Measurements from ENCODE around the gene PAPOLA. TPM values are rescaled to one million over a fixed set of nuclear protein-coding genes. Genes with fewer than 3 reads are reported as not detected.

Gene PAPOLA
- total and polyA plus RNA-seq, 12 donors, result 63.0 to 159 (median 110) TPM

DNA sequence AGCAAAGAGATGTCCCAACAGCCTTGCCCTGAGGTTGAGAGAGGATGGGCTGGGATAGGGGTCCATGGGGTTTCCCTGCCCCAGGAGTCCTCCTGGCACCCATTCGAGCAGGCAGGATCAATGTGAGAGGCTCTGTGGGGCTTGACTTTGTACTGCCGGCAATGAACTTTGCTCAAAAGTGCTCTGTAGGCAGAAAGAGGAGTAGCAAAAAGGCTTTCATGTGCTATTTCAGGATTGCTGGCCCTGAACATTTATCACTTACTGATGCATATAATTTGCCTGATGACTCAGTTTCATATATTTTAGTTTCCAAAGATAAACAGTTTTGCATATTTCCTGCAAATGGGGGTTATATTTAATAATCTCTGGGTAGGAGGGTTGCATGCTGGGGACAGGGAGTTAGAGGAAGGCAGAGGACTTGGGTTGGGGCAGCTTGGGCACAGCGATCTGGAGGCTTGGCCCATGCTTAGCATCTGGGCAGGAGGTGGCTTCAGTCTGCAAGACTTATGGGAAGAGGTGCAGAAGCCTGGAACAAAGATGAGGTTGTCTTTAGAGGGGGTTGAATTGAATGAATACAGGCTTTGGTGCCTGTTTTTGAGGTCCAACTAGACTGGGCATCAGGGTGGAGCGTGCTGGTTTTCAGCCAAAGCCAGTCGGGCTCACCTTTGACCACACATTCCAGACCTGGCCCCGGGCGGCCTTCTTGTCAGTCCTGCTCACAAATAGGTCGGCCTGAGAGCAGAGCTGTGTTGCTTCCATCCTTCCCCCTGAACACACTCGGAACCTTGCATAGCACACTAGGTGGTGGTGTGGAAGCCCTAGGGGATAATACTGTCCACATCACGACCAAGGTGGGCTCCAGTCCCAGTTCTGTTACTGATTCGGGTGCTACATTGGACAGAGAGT, 101.4 kb downstream of the PAPOLA start:
- Histone ChIP-seq H3K27ac (no peak overlapping the region), H3K9me3 (no peaks in the 10 kb centered on the region), H3K27me3 (peaks cover 0 to 59% (median 16%) of the 10 kb centered on the region in 7 donors), H3K4me1 (no peaks in the 10 kb centered on the region), H3K4me3 (no peak overlapping the region), H3K36me3 (no peaks in the 10 kb centered on the region)
- 64 to 69% methylated on average over 11 of the region's 11 CpGs for WGBS, 2 donors
- intact Hi-C loops (cut with DNase I), result no loop called here
- DNase-seq (no peak), ATAC-seq (no peak)
- TF ChIP-seq, protein P1, sequence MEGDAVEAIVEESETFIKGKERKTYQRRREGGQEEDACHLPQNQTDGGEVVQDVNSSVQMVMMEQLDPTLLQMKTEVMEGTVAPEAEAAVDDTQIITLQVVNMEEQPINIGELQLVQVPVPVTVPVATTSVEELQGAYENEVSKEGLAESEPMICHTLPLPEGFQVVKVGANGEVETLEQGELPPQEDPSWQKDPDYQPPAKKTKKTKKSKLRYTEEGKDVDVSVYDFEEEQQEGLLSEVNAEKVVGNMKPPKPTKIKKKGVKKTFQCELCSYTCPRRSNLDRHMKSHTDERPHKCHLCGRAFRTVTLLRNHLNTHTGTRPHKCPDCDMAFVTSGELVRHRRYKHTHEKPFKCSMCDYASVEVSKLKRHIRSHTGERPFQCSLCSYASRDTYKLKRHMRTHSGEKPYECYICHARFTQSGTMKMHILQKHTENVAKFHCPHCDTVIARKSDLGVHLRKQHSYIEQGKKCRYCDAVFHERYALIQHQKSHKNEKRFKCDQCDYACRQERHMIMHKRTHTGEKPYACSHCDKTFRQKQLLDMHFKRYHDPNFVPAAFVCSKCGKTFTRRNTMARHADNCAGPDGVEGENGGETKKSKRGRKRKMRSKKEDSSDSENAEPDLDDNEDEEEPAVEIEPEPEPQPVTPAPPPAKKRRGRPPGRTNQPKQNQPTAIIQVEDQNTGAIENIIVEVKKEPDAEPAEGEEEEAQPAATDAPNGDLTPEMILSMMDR (IDR thresholded peaks at IDR 0.05), result no peak

DNA sequence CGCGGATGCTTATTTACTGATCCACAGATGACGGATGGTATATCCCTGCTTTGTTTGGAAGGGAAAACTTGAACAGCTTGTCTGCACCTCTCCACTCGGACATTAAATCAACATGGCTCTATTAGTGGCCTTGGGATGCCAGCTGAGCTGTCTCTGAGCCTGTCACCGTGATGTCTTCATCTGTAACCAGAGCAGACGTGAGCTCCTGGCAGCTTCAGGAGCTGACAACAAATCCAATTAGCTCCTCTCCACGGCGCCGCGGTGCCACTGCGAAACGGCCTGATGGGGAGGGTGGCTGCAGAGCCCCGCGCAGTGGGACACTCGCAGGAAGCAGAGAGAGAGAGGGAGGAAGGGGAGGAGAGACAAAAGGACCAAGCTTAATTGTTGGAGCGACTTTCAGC, 112.3 kb downstream of the PAPOLA start:
- Histone ChIP-seq H3K36me3 (no peaks in the 10 kb centered on the region), H3K27me3 (peaks cover 0 to 59% (median 30%) of the 10 kb centered on the region in 7 donors), H3K4me1 (no peaks in the 10 kb centered on the region), H3K9me3 (no peaks in the 10 kb centered on the region), H3K4me3 (no peak overlapping the region), H3K27ac (no peak overlapping the region)
- DNase-seq (no peak), ATAC-seq (no peak)
- intact Hi-C loops (cut with DNase I), result no loop called here
- TF ChIP-seq, protein P1 (IDR thresholded peaks at IDR 0.05), result no peak
- 27 to 30% methylated on average over 16 of the region's 16 CpGs for WGBS, 2 donors

DNA sequence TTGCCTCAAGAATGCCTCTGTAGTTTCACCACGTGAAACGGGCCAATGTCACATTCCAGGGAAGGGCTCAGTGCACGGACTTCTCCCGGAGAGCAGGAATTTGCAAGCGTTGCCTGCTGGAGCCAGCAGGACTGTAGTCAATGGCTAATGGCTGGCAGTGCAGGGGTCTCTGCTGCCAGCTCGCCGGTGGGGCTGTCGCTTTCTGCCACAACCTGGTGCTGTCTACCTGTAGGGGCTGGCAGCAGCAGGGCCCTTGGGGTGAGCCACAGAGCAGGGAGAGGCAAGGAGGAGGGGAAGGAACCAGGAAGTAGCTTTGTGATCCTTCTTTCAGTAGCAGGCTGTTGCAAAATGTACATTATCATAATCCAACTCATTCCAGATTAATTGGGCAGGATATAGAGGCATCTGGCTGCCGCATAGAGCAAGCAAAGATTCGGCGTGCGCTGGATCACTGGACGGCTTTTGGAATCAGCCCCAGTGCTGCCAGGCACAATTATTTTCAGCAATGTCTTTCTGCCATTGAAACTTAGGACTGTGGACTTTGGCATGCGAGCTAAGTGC, 114.1 kb downstream of the PAPOLA start:
- no peak for DNase-seq
- TF ChIP-seq, protein P1 (IDR thresholded peaks at IDR 0.05), result no peak
- Histone ChIP-seq H3K4me3 (no peak overlapping the region), H3K36me3 (no peaks in the 10 kb centered on the region), H3K4me1 (no peaks in the 10 kb centered on the region), H3K9me3 (no peaks in the 10 kb centered on the region), H3K27me3 (peaks cover 0 to 66% (median 31%) of the 10 kb centered on the region in 7 donors), H3K27ac (no peak overlapping the region)
- intact Hi-C loops (cut with DNase I), result no loop called here
- 56 to 63% methylated on average over 14 of the region's 14 CpGs for WGBS, 2 donors
- no peak for ATAC-seq

Other genes with a start within 250 kb of the PAPOLA start
- under 1 TPM in 2 of 10 donors, not detected in 8; 0.39 to 0.66 TPM for gene BDKRB1, start 246.2 kb upstream of the PAPOLA start, total RNA-seq
- under 1 TPM in 1 of 2 donors, not detected in 1; 0.09 TPM for gene BDKRB1, start 246.2 kb upstream of the PAPOLA start, polyA plus RNA-seq
- 10 to 100 TPM; 11.0 to 20.2 (median 14.5) TPM for gene ATG2B, start 139.0 kb upstream of the PAPOLA start, total RNA-seq
- 1 to 10 TPM; 2.4 to 4.7 TPM for gene ATG2B, start 139.0 kb upstream of the PAPOLA start, polyA plus RNA-seq
- 10 to 100 TPM; 10.2 to 18.8 (median 12.2) TPM for gene GSKIP, start 138.9 kb upstream of the PAPOLA start, total RNA-seq
- 10 to 100 TPM in 1 of 2 donors, 1 to 10 TPM in 1; 3.4 to 12.4 TPM for gene GSKIP, start 138.9 kb upstream of the PAPOLA start, polyA plus RNA-seq
- gene AK7, start 110.3 kb upstream of the PAPOLA start, total RNA-seq, result under 1 TPM in 8 of 10 donors, not detected in 2; 0.23 to 0.87 (median 0.65) TPM
- gene AK7, start 110.3 kb upstream of the PAPOLA start, polyA plus RNA-seq, result under 1 TPM; 0.22 to 0.62 TPM